H1 (cell line): ENCODE data around the gene BRICD5. TPM values are rescaled to one million over a fixed set of nuclear protein-coding genes. Genes with fewer than 3 reads are reported as not detected.

Experiments used
- CTCF ChIA-PET: fragments of 300-600 bp; sonication (Branson Sonifier 250); formaldehyde crosslinking; loops from one replicate; lab custom pipeline; 2021; ENCODE audit not compliant: partially characterized antibody; lab: Charles Lee
- POLR2A ChIA-PET: fragments of 300-600 bp; sonication (Branson Sonifier 250); formaldehyde crosslinking; loops from one replicate; lab custom pipeline; 2021; ENCODE audit warnings: inconsistent platforms; ENCODE audit not compliant: partially characterized antibody; lab: Charles Lee
- DNase-seq, 2 experiments: peaks; one replicate each; pipeline versions ENCODE4 v3.0.0 to v3.0.0-alpha.2; 2010 to 2022; ENCODE audit warnings: low spot score in 2 of 2, low read depth in 1 of 2, mixed read lengths in 1 of 2
- FAIRE-seq: peaks from 2 replicates; lab custom pipeline; 2011; peaks lifted over from hg19 to GRCh38; lab: Jason Lieb, UNC
- H2AFZ ChIP-seq: 2 replicates; pipeline ENCODE4 v1.8.1; 2012; ENCODE audit warnings: low read length, inconsistent platforms
- H2AK5ac ChIP-seq: 2 replicates; pipeline ENCODE4 v1.6.1; 2013; ENCODE audit warnings: low read depth, low read length
- H2BK120ac ChIP-seq: replicated peaks from 2 replicates; pipeline ENCODE3; 2013; ENCODE audit warnings: low read depth, low read length, inconsistent platforms
- H2BK12ac ChIP-seq: 2 replicates; pipeline ENCODE4 v1.6.1; 2013; ENCODE audit warnings: low read depth, low read length
- H2BK15ac ChIP-seq: 2 replicates; pipeline ENCODE4 v1.6.1; 2013; ENCODE audit warnings: low read length
- H2BK20ac ChIP-seq: 2 replicates; pipeline ENCODE4 v1.6.1; 2013; ENCODE audit warnings: low read length
- H2BK5ac ChIP-seq: 2 replicates; pipeline ENCODE4 v1.6.1; 2013; ENCODE audit warnings: low read depth, low read length
- H3K14ac ChIP-seq: 2 replicates; pipeline ENCODE4 v1.6.1; 2013; ENCODE audit warnings: inconsistent platforms; ENCODE audit not compliant: insufficient read length
- H3K18ac ChIP-seq: 2 replicates; pipeline ENCODE4 v1.6.1; 2013; ENCODE audit warnings: low read length; ENCODE audit errors: extremely low read depth
- H3K23ac ChIP-seq: 2 replicates; pipeline ENCODE4 v1.6.1; 2013; ENCODE audit warnings: inconsistent platforms; ENCODE audit not compliant: insufficient read length
- H3K23me2 ChIP-seq: 2 replicates; pipeline ENCODE4 v1.6.1; 2013; ENCODE audit warnings: low read depth, low read length
- H3K27ac ChIP-seq: 2 replicates; pipeline ENCODE4 v1.6.1; 2011; ENCODE audit warnings: low read depth, low read length, inconsistent platforms
- H3K27me3 ChIP-seq, 4 experiments: replicated peaks in 1 of 4; 1 replicate in 1 of 4; 2 replicates in 3 of 4; pipeline versions ENCODE4 v1.6.1 to v1.8.1; 2011 to 2013; ENCODE audit warnings: low read length in 3 of 4, mild to moderate bottlenecking in 3 of 4, inconsistent platforms in 2 of 4, mixed read lengths in 2 of 4, moderate library complexity in 1 of 4; ENCODE audit not compliant: control insufficient read depth in 3 of 4, insufficient read depth in 3 of 4; ENCODE audit errors: extremely low read depth in 1 of 4
- H3K36me3 ChIP-seq, 4 experiments: 2 replicates each; pipeline versions ENCODE4 v1.6.1 to v1.8.1; 2011 to 2013; ENCODE audit warnings: mild to moderate bottlenecking in 4 of 4, low read length in 3 of 4, moderate library complexity in 2 of 4, control low read depth in 1 of 4, inconsistent platforms in 1 of 4; ENCODE audit not compliant: insufficient read depth in 4 of 4, control insufficient read depth in 2 of 4
- H3K4ac ChIP-seq: replicated peaks from 2 replicates; pipeline ENCODE3; 2013; ENCODE audit warnings: low read length, low read depth, mixed read lengths, inconsistent platforms; ENCODE audit not compliant: insufficient read length
- H3K4me1 ChIP-seq, 4 experiments: replicated peaks in 1 of 4; 1 replicate in 1 of 4; 2 replicates in 3 of 4; pipeline versions ENCODE4 v1.6.1 to v1.8.1; 2011 to 2013; ENCODE audit warnings: low read length in 3 of 4, inconsistent platforms in 2 of 4, mixed read lengths in 1 of 4; ENCODE audit not compliant: insufficient read depth in 4 of 4, control insufficient read depth in 3 of 4
- H3K4me2 ChIP-seq, 2 experiments: 2 replicates each; pipeline versions ENCODE4 v1.6.1 to v1.8.1; 2011 to 2013; ENCODE audit warnings: low read depth in 2 of 2, low read length in 2 of 2, control low read depth in 1 of 2, inconsistent platforms in 1 of 2, mild to moderate bottlenecking in 1 of 2; ENCODE audit not compliant: insufficient read depth in 1 of 2
- H3K4me3 ChIP-seq, 4 experiments: fragments of 200-600, 300-600 bp in 1 of 4; sonication (generic), shearing (Covaris generic), sonication (Bioruptor Twin) in 1 of 4; 2 replicates each; pipeline versions ENCODE4 v1.5.1 to v1.8.1; 2011 to 2016; ENCODE audit warnings: low read length in 4 of 4, low read depth in 3 of 4, control low read depth in 2 of 4, inconsistent platforms in 2 of 4, mild to moderate bottlenecking in 2 of 4, mixed read lengths in 1 of 4, moderate library complexity in 1 of 4; ENCODE audit not compliant: insufficient read depth in 2 of 4; ENCODE audit errors: extremely low read depth in 1 of 4
- H3K56ac ChIP-seq: replicated peaks from 2 replicates; pipeline ENCODE3; 2013; ENCODE audit warnings: low read depth, mild to moderate bottlenecking, mixed read lengths, low read length, inconsistent platforms; ENCODE audit not compliant: insufficient read length
- H3K79me1 ChIP-seq: 2 replicates; pipeline ENCODE4 v1.6.1; 2013; ENCODE audit warnings: low read depth, low read length, control low read depth
- H3K79me2 ChIP-seq, 2 experiments: 2 replicates each; pipeline versions ENCODE4 v1.6.1 to v1.8.1; 2012 to 2013; ENCODE audit warnings: low read length in 2 of 2, mild to moderate bottlenecking in 2 of 2, inconsistent platforms in 1 of 2; ENCODE audit not compliant: insufficient read depth in 2 of 2, control insufficient read depth in 1 of 2
- H3K9ac ChIP-seq, 4 experiments: replicated peaks in 1 of 4; 1 replicate in 1 of 4; 2 replicates in 3 of 4; pipeline versions ENCODE4 v1.6.1 to v1.8.1; 2011 to 2013; ENCODE audit warnings: low read depth in 3 of 4, low read length in 3 of 4, control low read depth in 2 of 4, mild to moderate bottlenecking in 2 of 4, moderate library complexity in 2 of 4, inconsistent platforms in 1 of 4; ENCODE audit errors: extremely low read depth in 1 of 4
- H3K9me3 ChIP-seq, 2 experiments: 2 replicates each; pipeline versions ENCODE4 v1.6.1 to v1.8.1; 2012 to 2013; ENCODE audit warnings: mild to moderate bottlenecking in 2 of 2, moderate library complexity in 2 of 2, control low read depth in 1 of 2, inconsistent platforms in 1 of 2, low read depth in 1 of 2, low read length in 1 of 2, mixed read lengths in 1 of 2; ENCODE audit not compliant: insufficient read depth in 2 of 2
- H4K20me1 ChIP-seq, 2 experiments: replicated peaks in 1 of 2; 2 replicates each; pipeline versions ENCODE3 to v1.8.1; 2011 to 2013; ENCODE audit warnings: inconsistent platforms in 2 of 2, low read length in 2 of 2, mild to moderate bottlenecking in 1 of 2; ENCODE audit not compliant: insufficient read depth in 2 of 2, control insufficient read depth in 1 of 2
- H4K5ac ChIP-seq: 2 replicates; pipeline ENCODE4 v1.6.1; 2013; ENCODE audit warnings: low read length, low read depth, mixed read lengths, inconsistent platforms; ENCODE audit not compliant: insufficient read length
- H4K8ac ChIP-seq: 2 replicates; pipeline ENCODE4 v1.8.0; 2013; ENCODE audit warnings: mild to moderate bottlenecking, moderate library complexity, low read length, inconsistent platforms; ENCODE audit not compliant: insufficient read depth; ENCODE audit errors: extremely low read depth
- H4K91ac ChIP-seq: replicated peaks from 2 replicates; pipeline ENCODE3; 2013; ENCODE audit warnings: low read length, mixed read lengths, inconsistent platforms; ENCODE audit not compliant: insufficient read length
- POLR2A ChIP-seq, 2 experiments: IDR thresholded peaks; 1 replicate in 1 of 2; 2 replicates in 1 of 2; pipeline ENCODE4 v1.6.1; 2011; ENCODE audit warnings: low read depth in 2 of 2, low read length in 2 of 2, mild to moderate bottlenecking in 2 of 2; ENCODE audit errors: control extremely low read depth in 1 of 2
- SIX5 ChIP-seq: IDR thresholded peaks from 2 replicates; pipeline ENCODE4 v1.6.1; 2011; ENCODE audit warnings: mild to moderate bottlenecking, low read depth, low read length
- WGBS, 2 experiments: shearing (Covaris generic) in 1 of 2; methylation state at CpG; one replicate each; pipeline versions ENCODE4 v1.1.6 to v1.1.7; 2013 to 2015; ENCODE audit warnings: low lambda C conversion rate in 2 of 2, mixed read lengths in 2 of 2, inconsistent platforms in 1 of 2, low coverage in 1 of 2, missing lambda C conversion rate in 1 of 2; ENCODE audit not compliant: insufficient replicate concordance in 2 of 2, insufficient coverage in 1 of 2, insufficient read length in 1 of 2; ENCODE audit errors: extremely low coverage in 1 of 2, missing lambda C conversion rate in 1 of 2; 5-methylcytosine and 5-hydroxymethylcytosine counted together
- polyA plus RNA-seq, 7 experiments: library from polyadenylated mRNA; depleted of rRNA in 3 of 7; stranded (reverse) in 5 of 7; unstranded in 2 of 7; fragments of >200 nt in 5 of 7; fragments of 200-250 nt in 2 of 7; gene quantifications; 1 replicate in 5 of 7; 2 replicates in 1 of 7; 4 replicates in 1 of 7; pipeline versions ENCODE4 v1.2.1 to v1.2.3, GENCODE V29; 2011 to 2013; ENCODE audit warnings: missing spikeins in 2 of 7, mixed read lengths in 2 of 7
- total RNA-seq: library from RNA; stranded (reverse); fragmentation: NEBNext Ultra II Directional; extraction: Animal tissue kit (Norgen Biotek cat#: 25700); gene quantifications from 2 replicates; pipeline ENCODE4 v1.2.1, GENCODE V29; 2021

Gene BRICD5
- total and polyA plus RNA-seq, 2 of the 8 experiments (the other 6 are each of a cell fraction or from before 2014, with no cell fraction given), result 8.5 to 14.2 TPM

DNA sequence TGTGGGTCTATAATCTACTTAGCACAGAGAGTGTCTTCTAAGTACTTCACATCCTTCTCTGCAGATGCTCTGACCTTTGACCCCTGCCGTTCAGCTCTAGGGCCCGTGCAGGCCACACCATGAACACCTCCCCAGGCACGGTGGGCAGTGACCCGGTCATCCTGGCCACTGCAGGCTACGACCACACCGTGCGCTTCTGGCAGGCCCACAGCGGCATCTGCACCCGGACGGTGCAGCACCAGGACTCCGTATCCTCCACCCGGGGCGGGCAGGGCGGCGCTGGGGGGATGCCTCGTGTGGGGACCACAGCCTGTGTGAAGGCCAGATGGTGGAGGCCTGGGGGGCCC is 4.7 kb downstream of the BRICD5 start:
- H3K23ac ChIP-seq, result no peak overlapping the region
- H3K9ac ChIP-seq, result peak overlapping the region; percentile 55 to 94 (median 85)
- peaks cover 0 to 14% (median 8%) of the 10 kb centered on the region in 4 experiments; a peak in 6 of 7 replicates for H3K4me1 ChIP-seq
- H4K20me1 ChIP-seq, result peaks cover 0 to 14% of the 10 kb centered on the region in 2 experiments
- peak overlapping the region; percentile 9; the same call in 1 of the 2 replicates for H4K8ac ChIP-seq
- H4K5ac ChIP-seq, result peak overlapping the region; percentile 89
- H2BK12ac ChIP-seq, result 0 out of 2 replicates have a peak overlapping the region, but pooled peaks have one; percentile 39
- peak overlapping the region; percentile 75 for H4K91ac ChIP-seq
- WGBS, 2 experiments, result 46% methylated on average over 16 of the region's 16 CpGs; no CpG with 5 or more reads in 1 of the 2 experiments
- peak overlapping the region; percentile 87 to 91 for H3K4me2 ChIP-seq
- peaks cover 6% of the 10 kb centered on the region for H3K79me1 ChIP-seq
- peak in 1 of 2 experiments; percentile 21; a peak in 1 of 3 replicates for TF ChIP-seq POLR2A (IDR thresholded peaks at IDR 0.05; ENCODE audit: control extremely low read depth in 1 of 2, low read depth in 2 of 2, low read length in 2 of 2)
- no peak for TF ChIP-seq SIX5
- H3K56ac ChIP-seq, result peak overlapping the region; percentile 95
- peak overlapping the region; percentile 97 for H2BK5ac ChIP-seq
- H2AFZ ChIP-seq, result no peak overlapping the region
- H3K14ac ChIP-seq, result no peak overlapping the region
- H3K27me3 ChIP-seq, result no peaks in the 10 kb centered on the region; a peak in 2 of 7 replicates
- ChIA-PET CTCF (interaction anchor here (1.0 to 1.4 kb wide), 2 partner anchors 11 to 13 kb away, joined by 3 read pairs; no protein-coding TSS in a partner anchor), POLR2A (interaction anchor here (0.6 to 15.1 kb wide), 16 partner anchors 9 to 58 kb away, joined by 3 to 156 read pairs (median 4); partner anchors contain the start of genes CASKIN1, DNASE1L2, ECI1 and PGP)
- peaks cover 11% of the 10 kb centered on the region; the same call in 1 of the 2 replicates for H3K23me2 ChIP-seq
- H2AK5ac ChIP-seq, result peak overlapping the region; percentile 77; the same call in 1 of the 2 replicates
- H3K79me2 ChIP-seq, result peaks cover 0 to 7% of the 10 kb centered on the region in 2 experiments; a peak in 1 of 4 replicates
- H2BK120ac ChIP-seq, result peak overlapping the region; percentile 57
- peak overlapping the region; percentile 78 to 97 (median 92) for H3K4me3 ChIP-seq
- H2BK20ac ChIP-seq, result no peak overlapping the region
- peaks cover 4 to 34% (median 12%) of the 10 kb centered on the region in 4 experiments; a peak in 6 of 8 replicates for H3K36me3 ChIP-seq
- FAIRE-seq (no peak), DNase-seq (no peak)
- no peaks in the 10 kb centered on the region for H3K9me3 ChIP-seq
- peak overlapping the region; percentile 71 for H3K18ac ChIP-seq
- no peak overlapping the region for H3K27ac ChIP-seq
- peak overlapping the region; percentile 98 for H3K4ac ChIP-seq
- H2BK15ac ChIP-seq, result peak overlapping the region; percentile 65
